Ramos (cell line): ENCODE results near the gene MRTFB.
"Not testable (repeated sequence)": the region's sequence is repeated elsewhere in the genome, so short reads cannot be mapped to it uniquely, and the experiment has no call there.

Source experiments
- in situ Hi-C: fragments of 300-500 bp; cut with MboI; formaldehyde crosslinking; loops from one replicate; pipeline ENCODE4 v1.14.3; 2022; ENCODE audit warnings: low sequenced_read_pairs; ENCODE audit not compliant: unreplicated experiment

Gene MRTFB, protein sequence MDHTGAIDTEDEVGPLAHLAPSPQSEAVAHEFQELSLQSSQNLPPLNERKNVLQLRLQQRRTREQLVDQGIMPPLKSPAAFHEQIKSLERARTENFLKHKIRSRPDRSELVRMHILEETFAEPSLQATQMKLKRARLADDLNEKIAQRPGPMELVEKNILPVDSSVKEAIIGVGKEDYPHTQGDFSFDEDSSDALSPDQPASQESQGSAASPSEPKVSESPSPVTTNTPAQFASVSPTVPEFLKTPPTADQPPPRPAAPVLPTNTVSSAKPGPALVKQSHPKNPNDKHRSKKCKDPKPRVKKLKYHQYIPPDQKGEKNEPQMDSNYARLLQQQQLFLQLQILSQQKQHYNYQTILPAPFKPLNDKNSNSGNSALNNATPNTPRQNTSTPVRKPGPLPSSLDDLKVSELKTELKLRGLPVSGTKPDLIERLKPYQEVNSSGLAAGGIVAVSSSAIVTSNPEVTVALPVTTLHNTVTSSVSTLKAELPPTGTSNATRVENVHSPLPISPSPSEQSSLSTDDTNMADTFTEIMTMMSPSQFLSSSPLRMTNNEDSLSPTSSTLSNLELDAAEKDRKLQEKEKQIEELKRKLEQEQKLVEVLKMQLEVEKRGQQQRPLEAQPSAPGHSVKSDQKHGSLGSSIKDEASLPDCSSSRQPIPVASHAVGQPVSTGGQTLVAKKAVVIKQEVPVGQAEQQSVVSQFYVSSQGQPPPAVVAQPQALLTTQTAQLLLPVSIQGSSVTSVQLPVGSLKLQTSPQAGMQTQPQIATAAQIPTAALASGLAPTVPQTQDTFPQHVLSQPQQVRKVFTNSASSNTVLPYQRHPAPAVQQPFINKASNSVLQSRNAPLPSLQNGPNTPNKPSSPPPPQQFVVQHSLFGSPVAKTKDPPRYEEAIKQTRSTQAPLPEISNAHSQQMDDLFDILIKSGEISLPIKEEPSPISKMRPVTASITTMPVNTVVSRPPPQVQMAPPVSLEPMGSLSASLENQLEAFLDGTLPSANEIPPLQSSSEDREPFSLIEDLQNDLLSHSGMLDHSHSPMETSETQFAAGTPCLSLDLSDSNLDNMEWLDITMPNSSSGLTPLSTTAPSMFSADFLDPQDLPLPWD

DNA sequence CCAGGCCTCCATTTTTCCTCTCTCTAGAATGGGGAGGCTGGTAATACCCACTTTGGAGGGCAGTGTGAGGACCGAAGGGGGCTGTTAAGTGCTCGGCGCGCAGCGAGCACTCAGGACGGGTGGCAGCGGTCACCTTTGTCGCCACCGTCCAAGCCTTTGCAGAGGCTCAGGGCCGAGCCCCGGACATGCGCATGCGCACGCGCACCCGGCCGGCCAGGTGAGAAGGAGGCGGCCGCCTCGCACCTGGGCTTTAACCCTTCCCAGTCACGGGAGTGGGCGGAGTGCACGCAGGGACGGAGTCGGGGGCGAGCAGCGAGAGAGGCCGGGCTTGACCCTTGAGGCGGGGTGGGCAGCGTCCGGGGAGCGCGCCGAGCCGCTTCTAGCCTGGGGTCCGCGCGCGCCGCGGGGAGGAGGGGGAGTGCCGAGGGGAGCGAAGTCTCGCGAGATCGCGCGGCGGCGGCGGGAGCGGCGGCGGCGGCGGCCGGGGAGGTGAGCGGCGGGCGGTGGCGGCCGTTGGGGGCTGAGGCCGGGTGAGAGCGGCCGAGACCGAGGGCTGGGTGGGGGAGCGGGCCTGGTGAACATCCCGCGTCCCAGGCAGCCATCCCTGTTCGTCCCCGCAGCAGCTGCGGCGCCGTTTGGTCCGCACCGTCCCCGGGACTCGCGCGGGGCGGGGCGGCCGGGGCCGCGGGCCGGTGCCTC is at the start of gene MRTFB:
Gene MRTFB, plus strand, starts transcription at position 443 of the 699 bp plus-strand sequence. CDS start 69,288 bp downstream, outside the sequence.
- in situ Hi-C loops: no loop called here

DNA sequence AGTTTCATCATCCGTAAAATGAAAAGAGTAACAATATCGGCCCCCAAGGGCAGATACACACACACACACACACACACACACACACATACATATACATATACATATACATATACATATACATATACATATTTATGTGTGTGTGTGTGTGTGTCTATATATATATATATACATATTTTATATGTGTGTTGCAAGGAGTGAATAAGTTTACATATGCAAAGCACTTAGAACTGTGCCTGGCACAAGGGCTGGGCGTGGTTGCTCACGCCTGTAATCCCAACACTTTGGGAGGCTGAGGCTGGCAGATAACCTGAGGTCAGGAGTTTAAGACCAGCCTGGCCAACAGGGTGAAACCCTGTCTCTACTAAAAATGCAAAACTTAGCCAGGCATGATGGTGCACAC is 47.6 kb upstream of the MRTFB start:
- in situ Hi-C loops: not testable (repeated sequence)

DNA sequence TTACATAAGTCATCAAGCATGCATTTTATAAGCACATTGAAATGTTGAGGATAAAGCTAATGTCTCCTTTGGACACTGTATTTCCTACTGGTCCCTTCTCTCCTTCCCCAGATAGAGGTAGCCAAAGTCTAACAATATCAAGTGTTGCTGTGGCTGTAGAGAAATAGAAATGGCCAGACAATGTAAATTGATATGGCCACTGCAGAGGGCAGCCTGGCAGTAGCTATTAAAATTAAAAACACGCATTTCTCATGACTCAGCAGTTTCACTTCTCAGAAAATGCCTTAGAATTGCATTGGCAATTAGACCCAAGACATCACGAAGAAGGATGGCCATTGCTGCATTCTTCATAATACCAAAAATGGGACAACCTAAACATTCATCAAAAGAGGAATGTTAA is 46.8 kb upstream of the MRTFB start:
- in situ Hi-C loops: no loop called here

DNA sequence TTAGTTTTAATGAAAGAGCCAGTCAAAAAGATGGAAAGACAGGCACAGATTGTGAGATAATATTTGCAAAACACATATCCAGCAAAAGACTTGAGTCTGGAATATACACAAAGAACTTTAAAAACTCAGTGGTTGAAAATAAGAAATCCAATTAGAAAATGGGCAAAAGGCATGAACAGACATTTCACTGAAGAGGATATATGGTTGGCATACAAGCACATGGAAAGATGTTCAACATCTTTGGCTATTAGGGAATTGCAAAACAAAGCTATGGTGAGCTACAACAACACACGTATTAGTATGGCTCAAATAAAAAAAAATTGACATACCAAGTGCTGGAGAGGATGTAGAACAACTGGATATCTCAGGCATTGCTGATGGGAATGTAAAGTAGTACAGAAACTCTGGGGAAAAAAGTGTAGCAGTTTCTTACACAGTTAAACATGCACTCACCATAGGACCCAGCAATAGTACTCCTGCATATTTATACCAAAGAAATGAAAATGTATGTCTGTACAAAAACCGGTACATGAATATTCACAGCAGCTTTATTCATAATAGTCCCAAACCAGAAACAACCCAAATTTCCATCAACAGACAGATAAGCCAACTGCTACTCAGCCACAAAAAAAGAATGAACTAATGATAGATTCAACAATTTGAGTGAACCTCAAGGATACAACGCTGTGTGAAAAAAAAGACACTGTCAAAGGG is 44.4 kb upstream of the MRTFB start:
- in situ Hi-C loops: no loop called here

DNA sequence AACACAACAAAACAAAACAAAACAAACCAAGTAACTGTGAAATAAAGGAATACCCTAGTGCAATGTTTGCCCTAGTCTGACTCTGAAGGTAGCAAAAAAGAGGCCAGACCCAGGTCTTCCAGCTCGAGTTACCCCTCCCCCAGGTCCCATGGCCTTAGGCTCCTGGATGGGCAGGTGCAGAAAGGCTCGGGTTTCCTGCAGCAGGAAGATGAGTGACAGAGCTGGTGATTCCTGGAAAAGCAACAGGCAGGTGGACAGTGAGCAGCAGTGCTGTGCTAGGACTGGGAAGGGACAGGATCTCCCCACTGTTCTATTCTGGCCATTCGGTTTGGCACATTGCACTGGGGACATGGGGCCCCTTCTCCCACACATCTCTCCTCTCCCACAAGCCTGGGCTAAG is 42.9 kb upstream of the MRTFB start:
- in situ Hi-C loops: no loop called here

- in situ Hi-C loops: no loop called here
Measured at GRCh38 chr16:14029658-14030057, 41.5 kb upstream of the MRTFB start.

DNA sequence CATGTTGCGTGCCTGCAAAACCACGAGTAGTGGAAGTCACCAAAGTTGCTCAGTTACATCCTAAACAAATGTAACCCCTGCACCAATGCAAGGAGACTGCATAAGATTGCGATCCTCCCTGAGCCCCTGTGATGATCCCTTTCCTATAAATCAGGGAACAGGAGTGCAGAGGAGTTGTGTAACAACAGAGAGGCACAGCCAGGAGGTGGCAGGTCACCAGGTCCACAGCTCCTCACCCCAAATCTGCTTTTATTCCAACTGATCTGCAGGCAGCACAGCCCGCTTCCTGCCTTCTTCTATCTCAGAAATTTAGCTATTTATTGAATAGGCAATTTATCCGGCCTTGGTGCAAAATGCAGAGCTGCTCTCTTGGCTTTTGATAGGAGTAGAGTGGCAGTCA is 36.0 kb upstream of the MRTFB start:
- in situ Hi-C loops: no loop called here

DNA sequence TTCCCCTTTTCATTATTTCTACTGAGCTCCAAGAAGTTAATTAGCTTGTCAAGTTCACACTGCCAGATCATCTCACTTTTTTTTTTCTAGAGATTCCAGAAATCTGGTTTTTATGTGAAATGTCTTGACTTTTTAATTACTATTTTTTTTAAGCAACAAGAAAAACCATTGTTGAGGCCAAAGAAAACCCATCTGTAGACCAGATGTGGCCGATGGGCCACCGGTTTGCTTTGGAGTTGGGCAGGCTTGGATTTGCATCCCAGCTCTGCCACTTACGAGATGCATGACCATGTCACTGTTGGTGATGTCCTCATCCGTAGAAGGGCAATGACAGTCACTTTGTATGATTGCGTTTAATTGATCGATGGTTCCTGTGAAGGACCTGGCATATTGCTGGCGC is 34.2 kb upstream of the MRTFB start:
- in situ Hi-C loops: no loop called here

DNA sequence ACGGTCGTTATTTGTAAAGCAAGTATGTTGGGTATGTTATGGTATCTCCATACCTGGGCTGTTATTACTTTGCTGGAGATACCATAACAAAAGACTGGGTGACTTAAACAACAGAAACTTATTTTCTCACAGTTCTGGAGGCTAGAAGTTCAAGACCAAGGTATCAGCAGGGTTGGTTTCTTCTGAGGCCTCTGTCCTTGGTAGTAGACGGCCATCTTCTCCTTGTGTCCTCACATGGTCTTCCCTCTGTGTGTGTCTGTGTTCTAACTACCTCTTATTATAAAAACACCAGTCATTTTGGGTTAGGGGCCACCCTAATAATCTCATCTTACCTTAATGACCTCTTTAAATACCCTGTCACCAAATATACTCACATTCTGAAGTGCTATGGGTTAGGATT is 33.2 kb upstream of the MRTFB start:
- in situ Hi-C loops: no loop called here

DNA sequence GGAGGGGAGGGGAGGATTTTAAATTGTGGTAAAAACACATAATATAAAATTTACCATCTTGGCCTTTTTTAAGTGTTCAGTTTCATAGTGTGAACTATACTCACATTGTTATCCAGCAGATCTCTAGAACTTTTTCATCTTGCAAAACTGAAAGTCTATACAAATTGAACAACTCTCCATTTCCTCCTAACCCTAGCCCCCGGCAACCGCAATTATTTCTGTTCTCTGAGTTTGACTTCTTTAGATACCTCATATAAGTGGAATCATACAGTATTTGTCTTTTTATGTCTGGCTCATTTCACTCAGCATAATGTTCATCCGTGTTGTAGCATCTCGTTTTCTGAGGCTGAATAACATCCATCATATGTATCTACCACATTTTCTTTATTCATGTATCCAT is 30.0 kb upstream of the MRTFB start:
- in situ Hi-C loops: no loop called here

GRCh38 chr16:14042706-14043105 is 28.4 kb upstream of the MRTFB start:
- in situ Hi-C loops: no loop called here

GRCh38 chr16:14043278-14043677 is 27.8 kb upstream of the MRTFB start:
- in situ Hi-C loops: no loop called here

- in situ Hi-C loops: no loop called here
Measured at GRCh38 chr16:14043793-14044192, 27.3 kb upstream of the MRTFB start.

DNA sequence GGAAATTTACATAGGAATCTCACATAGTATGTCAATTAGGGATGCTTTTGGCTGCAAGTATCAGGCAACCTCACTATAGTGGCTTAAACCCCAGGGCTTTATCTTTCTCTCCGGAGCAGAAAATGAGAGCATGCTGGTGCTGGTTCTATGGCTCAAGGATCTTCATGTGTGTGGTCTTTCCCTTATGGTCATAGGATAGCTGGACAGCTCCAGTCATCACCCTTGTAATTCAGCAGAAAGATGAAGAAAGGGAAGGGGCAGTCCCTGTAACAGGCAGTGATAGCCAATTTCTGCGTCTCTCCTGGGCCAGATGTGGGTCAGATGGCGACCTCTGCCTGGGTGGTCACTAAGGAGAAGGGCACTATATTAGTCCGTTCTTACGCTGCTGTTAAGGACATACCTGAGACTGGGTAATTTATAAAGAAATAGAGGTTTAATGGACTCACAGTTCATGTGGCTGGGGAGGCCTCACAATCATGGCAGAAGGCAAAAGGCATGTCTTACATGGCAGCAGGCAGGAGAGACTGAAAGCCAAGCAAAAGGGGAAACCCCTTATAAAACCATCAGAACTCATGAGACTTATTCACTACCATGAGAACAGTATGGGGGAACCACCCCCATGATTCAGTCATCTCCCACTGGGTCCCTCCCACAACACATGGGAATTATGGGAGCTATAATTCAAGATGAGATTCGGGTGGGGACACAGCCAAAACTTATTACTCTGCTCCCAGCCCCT is 23.8 kb upstream of the MRTFB start:
- in situ Hi-C loops: not testable (repeated sequence)

GRCh38 chr16:14050291-14051027 is 20.7 kb upstream of the MRTFB start:
- in situ Hi-C loops: no loop called here

- in situ Hi-C loops: no loop called here
Measured at GRCh38 chr16:14051103-14051729, 19.9 kb upstream of the MRTFB start.

DNA sequence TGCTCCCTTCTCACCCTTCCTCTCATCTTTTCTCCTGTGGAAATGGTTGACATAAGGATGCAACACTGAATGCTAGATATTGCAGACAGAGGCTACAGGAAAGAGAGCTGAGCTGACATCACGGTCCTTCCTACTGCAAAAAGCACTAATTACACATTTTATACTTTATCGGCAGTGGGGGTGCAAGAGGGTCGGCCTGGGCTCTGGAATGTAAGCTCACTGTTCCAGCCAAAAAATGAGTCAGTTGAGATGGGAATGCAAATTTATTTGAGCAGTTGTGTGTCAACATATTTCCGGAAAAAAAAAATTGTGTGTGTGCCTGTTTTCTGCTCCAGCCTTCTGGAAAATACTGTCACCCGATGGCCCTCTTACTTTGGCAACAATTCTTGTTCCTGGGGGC is 14.1 kb upstream of the MRTFB start:
- in situ Hi-C loops: no loop called here

- in situ Hi-C loops: no loop called here
Measured at GRCh38 chr16:14057878-14058382, 13.2 kb upstream of the MRTFB start.
